Fibroblast of skin of right quadriceps (primary cell): ENCODE data around the gene MBTPS1.
"Not testable (repeated sequence)": the region's sequence is repeated elsewhere in the genome, so short reads cannot be mapped to it uniquely, and the experiment has no call there.

Source experiments
- DNase-seq: peaks from one replicate; pipeline ENCODE4 v3.0.0-alpha.2; 2013

The MBTPS1 gene

GRCh38 chr16:84136331-84137125, 19.8 kb upstream of the MBTPS1 start:
- DNase-seq, result no peak

- DNase-seq, result no peak
Observed at GRCh38 chr16:84132527-84133285, 16.0 kb upstream of the MBTPS1 start.

- no peak for DNase-seq
Observed at GRCh38 chr16:84131117-84131516, 14.4 kb upstream of the MBTPS1 start.

GRCh38 chr16:84124257-84125073, 7.7 kb upstream of the MBTPS1 start:
- DNase-seq, result no peak

- DNase-seq, result no peak
Observed at GRCh38 chr16:84121007-84121406, 4.3 kb upstream of the MBTPS1 start.

GRCh38 chr16:84120023-84120422, 3.3 kb upstream of the MBTPS1 start:
- no peak for DNase-seq

- no peak for DNase-seq
Observed at GRCh38 chr16:84119368-84119767, 2.6 kb upstream of the MBTPS1 start.

- DNase-seq, result not testable (repeated sequence)
Observed at GRCh38 chr16:84118315-84118714, 1.6 kb upstream of the MBTPS1 start.

- DNase-seq, result peak; percentile 26
Observed at GRCh38 chr16:84117494-84117843, 727 bp upstream of the MBTPS1 start.

GRCh38 chr16:84115919-84116719, 623 bp downstream of the MBTPS1 start:
- DNase-seq, result peak; percentile 20

- DNase-seq, result not testable (repeated sequence)
Observed at GRCh38 chr16:84111949-84112348, 4.8 kb downstream of the MBTPS1 start.

- DNase-seq, result no peak
Observed at GRCh38 chr16:84111525-84111924, 5.2 kb downstream of the MBTPS1 start.

GRCh38 chr16:84110527-84110926, 6.2 kb downstream of the MBTPS1 start:
- no peak for DNase-seq

- DNase-seq, result no peak
Observed at GRCh38 chr16:84109598-84110335, 7.0 kb downstream of the MBTPS1 start.

GRCh38 chr16:84107921-84108320, 8.8 kb downstream of the MBTPS1 start:
- no peak for DNase-seq

GRCh38 chr16:84105948-84106740, 10.6 kb downstream of the MBTPS1 start:
- no peak for DNase-seq

- DNase-seq, result no peak
Observed at GRCh38 chr16:84105301-84105815, 11.4 kb downstream of the MBTPS1 start.

GRCh38 chr16:84104231-84104630, 12.5 kb downstream of the MBTPS1 start:
- no peak for DNase-seq

- DNase-seq, result no peak
Observed at GRCh38 chr16:84103678-84104077, 13.1 kb downstream of the MBTPS1 start.

GRCh38 chr16:84098939-84099338, 17.8 kb downstream of the MBTPS1 start:
- DNase-seq, result no peak
